HG03175 (cell line): ENCODE results near the gene SEMA6B.

Experiments
- ATAC-seq: cut with Tn5 transposase; IDR thresholded peaks from one replicate; pipeline ENCODE4 v1.9.1; 2021; ENCODE audit warnings: mild to moderate bottlenecking, moderate library complexity; ENCODE audit not compliant: unreplicated experiment

The SEMA6B gene

DNA sequence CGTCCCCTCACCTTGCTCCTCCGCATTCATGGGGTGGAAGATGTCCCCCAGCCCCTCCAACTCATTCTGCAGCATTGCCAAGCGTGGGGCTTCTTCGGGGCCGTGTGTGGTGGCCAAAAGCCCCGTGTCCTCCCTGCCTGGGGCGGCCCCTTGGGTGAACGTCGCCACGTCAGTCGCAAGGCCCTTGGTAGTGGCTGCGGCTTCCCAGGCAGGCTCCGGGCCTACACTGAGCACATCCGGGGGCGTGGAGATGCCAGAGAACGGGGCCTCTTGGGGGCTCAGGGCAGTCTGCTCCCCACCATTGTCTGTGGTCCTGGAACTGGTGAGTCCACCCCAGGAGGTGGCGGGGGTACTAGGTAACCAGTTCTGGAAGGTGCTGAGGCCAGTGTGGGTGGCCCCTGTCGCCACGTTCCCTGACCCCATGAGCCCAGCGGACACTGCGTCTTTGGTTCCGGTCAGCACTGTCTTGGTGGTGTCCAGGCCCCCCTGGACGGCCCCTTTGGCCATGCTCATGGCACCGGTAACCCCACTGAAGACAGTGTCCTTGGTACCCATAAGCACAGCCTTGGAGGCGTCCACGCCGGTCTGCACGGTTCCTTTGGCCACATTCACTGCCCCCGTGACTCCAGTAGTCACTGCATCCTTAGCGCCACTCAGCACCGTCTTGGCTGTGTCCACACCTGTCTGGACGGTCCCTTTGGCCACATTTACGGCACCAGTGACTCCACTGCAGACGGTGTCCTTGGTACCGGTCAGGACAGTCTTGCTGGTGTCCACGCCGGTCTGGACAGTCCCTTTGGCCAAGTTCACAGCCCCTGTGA lies 48.8 kb downstream of the SEMA6B start:
- no peak for ATAC-seq

DNA sequence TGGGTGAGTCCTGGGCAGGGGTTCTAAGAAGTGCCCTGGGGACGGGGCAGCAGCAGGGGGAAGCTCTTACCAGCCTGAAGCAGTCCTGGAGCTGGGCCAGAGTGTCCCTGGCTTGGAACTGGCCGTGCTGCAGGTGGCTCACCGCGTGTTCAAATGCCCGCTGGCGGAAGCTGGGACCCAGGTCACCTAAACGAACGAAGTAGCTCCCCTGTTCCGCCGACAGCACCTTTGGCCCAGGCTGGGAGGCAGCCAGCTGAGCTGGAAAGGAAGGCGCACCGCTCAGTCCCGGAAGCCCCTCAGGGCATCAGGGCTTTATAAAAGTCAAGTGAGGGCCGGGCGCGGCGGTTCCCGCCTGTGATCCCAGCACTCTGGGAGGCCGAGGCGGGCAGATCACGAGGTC lies 50.8 kb downstream of the SEMA6B start:
- no peak for ATAC-seq

DNA sequence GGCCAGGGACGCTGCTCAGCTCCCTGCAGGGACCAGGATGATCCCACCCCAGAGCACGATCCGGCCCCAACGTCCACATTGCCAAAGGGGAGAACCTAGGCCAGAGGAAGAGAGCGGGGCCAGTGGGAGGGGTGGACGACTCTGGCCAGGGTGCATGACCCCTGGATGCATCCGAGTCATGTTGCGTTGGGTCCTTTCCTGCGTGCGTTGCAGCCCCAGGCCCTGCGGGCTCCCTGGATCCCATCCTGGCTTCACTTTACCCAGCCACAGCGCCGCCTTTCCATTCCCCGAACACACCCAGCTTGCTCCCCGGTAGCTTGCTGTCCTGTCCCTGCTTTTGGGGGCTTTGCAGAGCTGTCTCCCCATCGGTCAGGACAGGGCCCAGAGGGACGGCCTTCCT lies 51.7 kb downstream of the SEMA6B start:
- no peak for ATAC-seq

DNA sequence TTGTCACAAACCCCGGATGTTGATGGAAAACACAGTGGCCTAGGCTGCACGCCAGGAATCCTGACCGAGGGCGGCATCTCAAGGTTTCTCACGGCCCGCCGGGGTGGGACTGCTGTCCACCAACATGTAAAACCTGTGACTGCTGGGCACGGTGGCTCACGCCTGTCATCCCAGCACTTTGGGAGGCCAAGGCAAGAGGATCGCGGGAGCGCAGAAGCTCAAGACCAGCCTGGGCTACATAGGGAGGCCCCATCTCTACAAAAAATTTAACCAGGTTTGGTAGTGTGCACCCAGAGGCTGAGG lies 52.4 kb downstream of the SEMA6B start:
- no peak for ATAC-seq

DNA sequence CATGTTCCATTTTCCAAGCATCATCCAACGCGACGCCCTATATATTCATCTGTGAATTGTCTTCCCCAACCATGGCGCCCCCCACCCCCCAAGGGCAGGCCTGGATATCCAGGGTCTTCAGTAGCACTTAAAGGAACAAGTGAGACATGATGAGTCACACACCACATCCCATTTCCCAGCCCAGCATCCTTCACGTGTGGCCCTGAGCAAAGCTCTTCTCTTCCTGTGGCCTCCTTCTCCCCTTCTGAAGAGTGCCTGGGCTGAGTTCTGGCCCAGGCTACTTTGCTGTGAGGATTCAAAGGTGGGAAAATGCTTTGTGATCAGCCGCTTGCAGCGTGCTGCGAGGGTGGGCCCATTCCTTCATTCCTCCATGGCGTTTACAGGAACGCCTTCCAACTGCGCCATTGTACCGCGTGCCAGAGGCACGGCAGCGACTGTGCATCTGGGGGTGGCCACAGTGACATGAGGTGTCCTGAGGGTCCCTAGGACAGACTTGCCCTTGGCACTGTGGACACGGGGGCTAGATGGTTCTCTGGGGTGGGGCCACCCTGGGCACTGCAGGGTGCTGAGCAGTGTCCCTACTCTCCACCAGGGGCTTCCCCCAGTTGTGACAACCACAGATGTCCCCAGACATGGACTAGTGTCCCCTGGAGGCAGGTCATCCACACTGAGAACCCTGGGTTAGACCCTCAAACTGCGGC lies 52.9 kb downstream of the SEMA6B start:
- no peak for ATAC-seq

DNA sequence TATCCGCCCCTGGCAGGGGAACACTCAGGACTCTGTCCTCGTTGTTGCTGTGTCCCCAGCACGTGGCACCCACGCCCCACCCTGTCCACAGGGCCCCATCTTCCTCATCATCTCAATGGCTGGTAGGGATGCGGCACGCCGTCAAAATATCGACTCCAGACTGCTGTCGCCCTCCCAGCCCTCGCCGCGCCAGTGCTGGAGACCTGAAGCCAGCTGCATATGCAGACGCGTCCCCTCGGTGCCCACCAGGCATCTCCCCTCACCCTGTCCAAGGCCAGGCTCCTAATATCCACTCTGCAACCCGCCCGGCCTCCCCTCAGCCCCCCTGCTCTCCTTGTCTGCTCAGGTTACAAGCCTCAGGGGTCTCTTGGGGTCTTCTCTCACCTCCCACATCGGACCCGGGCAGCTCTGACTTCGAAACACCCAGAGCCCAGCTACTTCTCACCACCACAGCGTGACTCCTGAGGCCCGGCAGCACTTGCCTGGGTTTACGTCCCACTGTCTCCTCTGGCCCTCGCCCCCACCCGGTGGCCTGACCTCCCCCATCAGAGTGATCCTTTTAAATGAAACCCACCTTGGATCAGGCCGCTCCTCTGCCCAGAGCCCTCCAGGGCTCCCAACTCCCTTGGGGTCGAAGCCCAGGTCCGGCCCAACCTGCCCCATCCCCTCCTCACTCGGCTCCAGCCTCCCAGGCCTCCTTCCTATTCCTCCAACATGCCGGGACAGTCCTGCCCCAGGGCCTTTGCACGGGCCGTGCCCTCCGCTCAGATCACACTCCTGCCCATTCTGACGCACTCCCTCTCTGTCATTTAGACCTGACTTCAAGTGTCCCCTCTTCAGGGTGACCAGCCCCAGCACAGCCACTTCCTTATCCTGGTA lies 53.7 kb downstream of the SEMA6B start:
- no peak for ATAC-seq

DNA sequence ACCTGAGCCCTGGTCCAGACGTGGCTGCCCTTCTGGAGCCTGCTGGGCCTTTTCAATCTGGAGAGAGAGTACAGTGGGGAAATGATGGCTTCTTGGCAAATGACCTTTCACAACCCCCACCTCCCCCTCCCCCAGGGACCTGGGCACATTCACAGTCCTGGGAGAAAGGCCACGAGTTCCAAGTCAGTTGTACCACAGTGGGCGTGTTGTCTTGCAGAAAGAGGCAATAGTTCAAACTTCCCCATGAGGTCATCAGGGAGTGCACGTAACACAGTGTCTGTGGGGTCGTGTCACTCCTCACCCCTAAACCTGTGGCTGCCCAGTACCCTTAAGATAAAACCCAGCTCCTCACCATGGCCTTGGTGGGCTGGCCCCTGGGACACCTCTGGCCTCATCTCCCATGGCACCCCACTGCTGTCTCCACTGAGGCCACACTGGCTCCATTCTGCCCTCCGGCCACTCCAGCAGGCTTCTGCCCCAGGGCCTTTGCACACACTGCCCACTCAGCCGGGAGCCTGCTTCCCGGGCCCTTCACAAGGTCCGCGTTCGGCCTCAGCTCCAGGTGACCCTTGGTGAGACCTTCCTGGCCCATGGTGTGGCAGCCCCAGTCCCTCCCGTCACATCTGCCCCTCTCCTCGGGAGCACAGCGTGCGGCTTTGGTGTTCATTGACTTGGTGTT lies 54.5 kb downstream of the SEMA6B start:
- no peak for ATAC-seq

DNA sequence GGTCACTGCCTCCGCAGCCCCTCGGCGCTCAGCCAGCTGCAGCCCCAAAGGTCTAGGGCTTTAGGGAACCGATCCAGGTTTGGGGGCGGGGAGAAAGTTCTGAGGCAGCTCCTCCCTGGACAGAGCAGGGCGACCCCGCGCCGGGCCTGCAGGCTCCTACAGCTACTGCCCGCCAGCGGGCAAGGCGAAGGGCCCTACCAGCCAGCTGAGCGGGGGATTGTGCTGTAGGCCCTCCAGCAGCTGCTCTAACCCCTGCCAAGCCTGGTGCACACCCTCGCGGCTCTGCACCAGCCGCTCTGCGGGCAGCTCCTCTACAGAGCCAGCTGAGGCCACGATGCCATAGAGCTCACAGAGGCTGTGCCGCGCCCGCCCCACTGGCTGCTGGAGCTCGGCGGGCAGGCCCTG lies 55.2 kb downstream of the SEMA6B start:
- ATAC-seq = no peak

DNA sequence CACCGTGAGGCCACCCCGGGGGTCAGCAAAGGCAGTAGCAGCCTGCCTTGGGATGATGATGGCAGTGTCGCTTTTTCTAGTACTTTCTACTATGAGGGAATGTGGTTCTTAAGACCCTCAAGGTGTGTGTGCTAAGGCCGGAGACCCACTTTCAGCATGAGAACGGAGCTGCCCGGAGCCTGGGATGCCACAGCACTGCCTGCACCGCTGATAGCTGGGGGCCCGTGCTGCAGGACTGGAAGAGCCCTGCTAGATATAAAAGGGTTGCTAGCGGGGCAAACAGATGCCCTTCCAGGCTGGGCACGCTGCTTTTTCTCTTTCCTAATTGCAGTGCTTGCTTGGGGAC lies 55.7 kb downstream of the SEMA6B start:
- ATAC-seq = no peak

DNA sequence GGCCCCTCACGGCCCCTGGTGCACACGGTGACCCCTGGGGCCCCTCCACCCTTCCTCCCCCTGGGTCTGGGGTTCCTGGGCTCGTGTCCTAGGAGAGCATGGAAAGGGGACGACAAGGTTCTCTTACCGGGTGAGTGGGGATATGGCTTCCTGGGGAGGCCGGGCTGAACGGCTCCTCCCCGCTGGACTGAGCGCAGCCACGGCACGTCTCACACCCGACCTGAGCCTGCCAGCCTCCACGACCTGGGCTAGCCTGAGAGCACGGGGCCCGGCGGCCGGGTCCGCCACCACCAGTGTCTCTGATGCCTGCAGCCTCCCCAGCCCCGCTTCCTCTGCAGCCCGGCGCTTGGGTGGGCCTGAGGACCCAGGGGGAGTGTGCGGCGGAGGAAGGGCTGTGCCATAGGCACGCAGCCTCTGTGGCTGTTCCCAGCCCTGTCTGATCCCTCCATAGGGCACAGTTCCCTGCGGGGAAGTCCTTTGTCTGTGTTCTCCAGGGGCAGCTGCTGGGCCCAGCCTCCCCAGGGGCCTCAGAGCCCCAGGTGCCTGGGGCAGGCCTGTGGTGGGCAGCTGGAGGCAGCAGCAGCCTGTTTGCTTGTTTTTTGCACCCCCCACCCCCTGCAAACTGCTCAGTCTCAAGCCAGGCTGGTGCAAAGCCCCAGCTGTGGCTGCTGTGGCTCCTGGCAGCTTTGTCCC lies 56.2 kb downstream of the SEMA6B start:
- no peak for ATAC-seq

DNA sequence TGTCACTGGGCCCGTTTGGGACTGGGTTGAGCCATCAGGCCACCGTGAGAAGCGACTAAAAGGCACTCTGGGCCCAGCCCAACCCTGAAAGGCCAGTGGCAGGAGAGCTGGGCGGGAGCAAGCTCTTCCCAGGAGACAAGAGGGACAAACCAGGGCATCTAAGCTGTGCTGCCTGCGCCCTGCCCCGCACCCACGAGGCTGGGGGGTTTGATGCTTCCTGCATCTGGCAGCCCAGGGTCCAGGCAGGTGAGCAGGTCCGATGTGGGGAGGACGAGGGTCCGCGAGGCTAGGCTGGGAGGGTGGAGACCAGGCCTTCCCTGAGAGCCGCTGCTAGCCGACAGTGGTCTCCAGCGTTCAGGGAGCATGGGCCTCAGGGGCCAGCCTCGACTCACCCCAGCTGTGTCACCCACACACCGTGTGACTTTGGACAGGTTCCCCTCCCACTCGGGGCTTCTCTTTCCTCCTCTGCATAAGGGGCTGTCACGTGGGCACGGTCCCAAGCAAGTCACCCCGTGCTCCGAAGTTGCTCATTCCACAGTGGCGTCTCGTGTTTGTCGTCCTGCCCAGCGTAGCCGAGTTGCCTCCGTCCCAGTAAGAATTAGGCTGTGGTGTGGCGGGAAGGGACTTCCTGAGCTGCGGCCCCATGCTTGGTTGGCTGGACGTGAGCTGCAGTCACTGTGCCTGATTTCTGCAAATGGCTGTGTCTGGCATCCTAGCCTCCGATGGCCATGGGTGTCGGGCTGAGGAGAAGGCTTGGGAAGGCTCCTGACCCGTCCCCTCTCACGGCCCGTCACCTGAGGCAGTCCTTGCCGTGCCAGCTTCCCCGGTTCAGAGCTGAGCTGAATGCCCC lies 57.0 kb downstream of the SEMA6B start:
- no peak for ATAC-seq

DNA sequence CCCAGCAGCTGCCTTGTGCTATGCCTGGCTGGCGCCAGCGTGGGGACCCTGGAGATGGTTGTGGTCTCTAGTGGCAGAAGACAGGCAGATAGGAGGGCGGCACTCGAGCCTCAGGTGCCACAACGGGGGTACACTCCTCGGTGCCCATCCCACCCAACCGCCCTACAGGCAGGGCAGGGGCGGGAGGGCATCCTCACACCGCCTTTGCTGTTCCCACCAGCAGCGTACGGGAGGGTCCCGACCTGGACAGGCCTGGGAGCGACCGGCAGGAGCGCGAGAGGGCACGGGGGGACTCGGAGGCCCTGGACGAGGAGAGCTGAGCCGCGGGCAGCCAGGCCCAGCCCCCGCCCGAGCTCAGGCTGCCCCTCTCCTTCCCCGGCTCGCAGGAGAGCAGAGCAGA lies 57.8 kb downstream of the SEMA6B start:
- no peak for ATAC-seq

DNA sequence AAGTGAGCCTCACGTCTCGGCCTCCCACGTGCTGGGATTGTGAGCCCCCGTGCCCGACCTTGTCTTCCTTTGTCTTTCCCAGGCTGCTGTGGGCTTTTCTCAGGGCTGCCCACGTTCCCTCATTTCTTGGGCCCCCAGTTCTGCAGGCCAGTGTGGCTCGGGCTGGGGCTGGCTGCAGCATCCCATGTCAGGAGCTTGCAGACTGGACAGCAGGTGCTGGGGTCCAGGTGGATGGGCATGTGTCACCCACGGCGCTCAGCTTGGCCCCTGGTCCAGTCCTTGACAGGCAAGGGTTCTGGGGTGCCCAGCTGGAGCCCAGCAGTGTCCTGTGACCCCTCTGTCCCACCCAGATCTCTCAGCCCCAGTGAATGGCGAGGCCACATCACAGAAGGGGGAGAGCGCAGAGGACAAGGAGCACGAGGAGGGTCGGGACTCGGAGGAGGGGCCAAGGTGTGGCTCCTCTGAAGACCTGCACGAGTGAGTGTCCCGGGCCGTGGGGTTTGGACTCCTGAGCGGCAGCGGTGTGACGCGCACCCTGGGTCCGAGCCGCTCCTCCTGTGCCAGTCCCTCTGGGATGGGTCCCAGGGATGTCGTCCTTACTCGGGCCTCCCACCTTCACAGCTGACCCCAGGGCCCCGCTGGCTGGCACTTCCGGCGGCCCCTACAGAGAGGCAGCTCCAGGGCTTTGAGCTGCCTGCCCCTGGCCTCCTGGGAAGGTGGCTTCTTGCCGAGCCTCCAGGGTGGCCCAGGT lies 58.5 kb downstream of the SEMA6B start:
- no peak for ATAC-seq

DNA sequence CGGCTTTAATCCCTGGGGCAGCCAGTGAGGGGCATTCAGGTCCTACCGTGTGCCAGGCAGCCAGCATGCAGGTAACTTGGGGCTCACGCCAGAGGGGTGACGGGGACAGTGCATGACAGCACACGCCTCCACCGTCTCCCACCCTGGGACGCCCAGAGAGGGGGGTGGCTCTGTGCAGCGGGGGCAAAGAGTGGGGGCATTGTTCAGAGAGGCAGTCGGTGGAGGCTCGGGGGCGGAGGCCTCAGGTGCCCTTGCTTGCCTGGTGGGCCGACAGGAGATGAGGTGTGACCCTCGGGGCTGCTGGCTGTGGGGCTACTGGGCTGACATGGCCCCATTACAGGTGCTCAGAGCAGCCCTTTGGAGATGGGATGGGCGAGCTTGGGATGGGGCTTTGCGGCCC lies 59.6 kb downstream of the SEMA6B start:
- ATAC-seq = no peak

DNA sequence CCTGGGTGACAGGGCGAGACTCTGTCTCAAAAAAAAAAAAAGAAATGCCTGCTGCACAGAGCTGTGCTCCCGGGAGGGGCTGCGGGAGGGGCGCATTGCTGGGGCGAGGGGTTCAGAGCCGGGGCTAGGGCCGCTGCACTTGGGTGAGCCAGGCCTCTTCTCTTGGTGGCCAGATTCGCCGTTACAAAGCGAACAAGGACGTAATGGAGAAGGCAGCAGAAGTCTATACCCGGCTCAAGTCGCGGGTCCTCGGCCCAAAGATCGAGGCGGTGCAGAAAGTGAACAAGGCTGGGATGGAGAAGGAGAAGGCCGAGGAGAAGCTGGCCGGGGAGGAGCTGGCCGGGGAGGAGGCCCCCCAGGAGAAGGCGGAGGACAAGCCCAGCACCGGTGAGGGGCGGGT lies 60.2 kb downstream of the SEMA6B start:
- no peak for ATAC-seq

DNA sequence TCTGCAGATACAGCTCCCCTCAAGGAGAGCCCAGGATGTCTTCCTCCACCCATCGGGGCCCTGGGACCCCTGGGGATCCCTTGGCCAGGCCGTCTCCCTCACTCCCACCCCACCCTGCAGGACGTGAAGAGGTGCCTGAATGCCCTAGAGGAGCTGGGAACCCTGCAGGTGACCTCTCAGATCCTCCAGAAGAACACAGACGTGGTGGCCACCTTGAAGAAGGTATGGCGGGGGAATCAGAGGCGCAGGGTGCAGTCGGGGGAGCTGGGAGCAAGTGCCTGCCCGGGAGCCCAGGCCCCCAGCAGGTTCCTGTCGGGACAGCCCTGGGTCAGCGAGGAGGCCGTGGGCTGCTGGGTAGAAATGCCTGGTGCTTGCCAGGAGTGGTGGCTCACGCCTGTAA lies 60.8 kb downstream of the SEMA6B start:
- no peak for ATAC-seq

DNA sequence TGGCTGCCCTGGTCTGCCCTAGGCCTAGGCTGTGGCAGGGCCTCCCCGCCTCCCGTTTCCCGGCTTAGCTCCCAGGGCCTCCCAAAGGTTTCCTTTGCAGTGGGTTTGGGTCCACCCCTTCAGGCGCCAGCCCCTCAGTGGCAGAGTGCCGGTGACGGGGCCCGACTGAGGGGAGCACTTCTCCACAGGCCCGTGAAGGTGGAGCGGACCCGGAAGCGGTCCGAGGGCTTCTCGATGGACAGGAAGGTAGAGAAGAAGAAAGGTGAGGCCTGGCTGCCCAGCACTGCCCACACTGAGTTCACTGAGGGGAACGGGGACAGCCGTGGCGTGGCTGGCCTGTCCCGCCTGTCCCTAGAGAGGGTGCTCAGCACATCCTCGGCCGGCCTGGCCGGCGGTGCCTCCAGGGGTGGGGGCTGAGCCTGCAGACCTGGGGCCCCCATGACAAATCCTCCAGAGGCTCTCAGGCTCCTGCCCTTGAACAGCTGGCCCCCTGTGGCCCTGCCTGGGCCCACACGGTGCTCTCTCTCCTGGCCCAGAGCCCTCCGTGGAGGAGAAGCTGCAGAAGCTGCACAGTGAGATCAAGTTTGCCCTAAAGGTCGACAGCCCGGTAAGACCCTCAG lies 61.6 kb downstream of the SEMA6B start:
- ATAC-seq = no peak

DNA sequence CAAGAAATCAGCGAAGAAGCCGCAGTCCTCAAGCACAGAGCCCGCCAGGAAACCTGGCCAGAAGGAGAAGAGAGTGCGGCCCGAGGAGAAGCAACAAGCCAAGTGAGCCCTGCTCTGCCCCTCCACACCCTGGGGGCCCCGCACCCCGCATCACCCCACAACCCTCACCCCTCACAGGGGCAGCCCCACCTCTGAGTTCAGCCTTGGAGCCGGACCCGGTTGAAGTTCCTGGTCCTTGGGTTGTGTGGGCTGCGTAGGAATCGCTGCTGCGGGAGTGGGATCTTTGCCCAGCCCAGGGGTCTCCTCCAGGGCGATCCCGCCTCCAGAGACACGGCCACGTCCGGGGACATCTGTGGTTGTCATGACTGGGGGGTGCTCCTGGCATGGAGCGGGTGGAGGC lies 63.2 kb downstream of the SEMA6B start:
- ATAC-seq = no peak

DNA sequence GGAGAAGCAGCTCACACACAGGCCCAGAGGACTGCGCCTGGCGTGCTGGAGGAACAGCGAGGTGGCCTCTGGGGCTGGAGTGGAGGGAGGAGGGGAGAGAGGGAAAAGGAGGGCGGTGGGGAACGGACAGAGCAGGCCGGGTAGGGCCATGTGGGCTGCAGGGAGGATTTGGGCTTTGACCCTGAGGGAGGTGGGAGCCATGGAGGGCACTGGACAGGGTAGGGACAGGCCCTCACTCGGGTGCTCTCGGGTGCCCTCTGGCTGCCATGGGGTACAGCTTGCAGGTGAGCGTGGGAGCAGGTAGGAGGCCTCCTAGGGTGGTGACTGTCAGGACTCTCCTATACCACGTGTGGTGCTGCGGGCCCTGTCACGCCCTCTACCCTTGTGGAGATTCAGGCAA lies 64.0 kb downstream of the SEMA6B start:
- ATAC-seq = no peak
